Measurements from ENCODE around the gene RNU5B-1. TPM values are rescaled to one million over a fixed set of nuclear protein-coding genes. Genes with fewer than 3 reads are reported as not detected.

RNU5B-1 gene
- total and polyA plus RNA-seq, 2 of the 4 experiments (the other 2 are of a cell fraction), result not detected

DNA sequence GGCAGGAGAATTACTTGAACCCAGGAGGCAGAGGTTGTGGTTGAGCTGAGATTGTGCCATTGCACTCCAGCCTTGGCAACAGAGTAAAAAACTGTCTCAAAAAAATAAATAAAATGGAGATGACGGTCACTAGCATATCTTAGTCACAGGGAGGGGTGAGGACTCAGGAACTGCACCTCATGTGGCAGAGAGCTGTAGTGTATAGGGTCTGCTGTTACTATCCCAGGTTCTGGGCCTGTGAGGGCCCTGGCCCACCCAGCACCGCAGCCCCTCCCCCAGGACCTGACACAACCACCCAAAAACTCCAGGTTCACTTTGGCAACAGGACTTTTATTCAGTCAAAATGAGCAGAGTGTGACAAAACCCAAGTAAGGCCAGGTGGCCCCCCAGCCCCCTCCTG, 22.3 kb downstream of the RNU5B-1 start:
- intact Hi-C loops (cut with micrococcal nuclease), result no loop called here
- no peak for DNase-seq
- ChIA-PET POLR2A (ENCODE audit: unreplicated experiment) (no interaction called here), CTCF (no interaction called here)
- Histone ChIP-seq H4K91ac (ENCODE audit: insufficient read depth, low read depth, low read length) (no peak overlapping the region), H2BK5ac (ENCODE audit: low read depth, low read length, poor library complexity, severe bottlenecking) (no peak overlapping the region), H3K4me2 (ENCODE audit: low read depth, low read length) (no peak overlapping the region), H3K9me1 (ENCODE audit: insufficient read depth, low read length) (no peaks in the 10 kb centered on the region), H2AFZ (replicated peaks; ENCODE audit: low read length, poor library complexity) (no peak overlapping the region), H3K23ac (ENCODE audit: low read depth, low read length) (no peak overlapping the region), H2BK120ac (ENCODE audit: low read depth, low read length) (no peak overlapping the region), H2BK20ac (ENCODE audit: low read depth, low read length) (no peak overlapping the region), H3K4me1 (ENCODE audit: control insufficient read depth, insufficient read depth, low read length) (no peaks in the 10 kb centered on the region), H3K9me3 (ENCODE audit: control insufficient read depth, insufficient read depth, low read length) (no peaks in the 10 kb centered on the region), H2BK15ac (ENCODE audit: low read depth, low read length) (no peak overlapping the region), H3K36me3 (ENCODE audit: control insufficient read depth, insufficient read depth, low read length) (no peaks in the 10 kb centered on the region), H3K27ac (ENCODE audit: insufficient read depth, low read length) (no peak overlapping the region), H3K18ac (ENCODE audit: low read depth, low read length) (no peak overlapping the region), H3K56ac (ENCODE audit: extremely low read depth, insufficient read depth, low read length) (no peak overlapping the region), H4K5ac (ENCODE audit: low read depth, low read length) (no peak overlapping the region), H2AK5ac (ENCODE audit: low read depth, low read length) (no peak overlapping the region), H3K79me1 (ENCODE audit: low read depth in 1 of 2, low read length in 2 of 2) (no peaks in the 10 kb centered on the region), H4K20me1 (ENCODE audit: insufficient read depth, low read length) (no peaks in the 10 kb centered on the region), H3K9ac (ENCODE audit: low read depth, low read length) (no peak overlapping the region), H2AK9ac (replicated peaks; ENCODE audit: low read depth, low read length, poor library complexity) (no peak overlapping the region), H4K8ac (ENCODE audit: low read depth in 2 of 2, low read length in 2 of 2) (no peak overlapping the region), H3K4me3 (ENCODE audit: insufficient read depth, low read depth, low read length) (no peak overlapping the region), H3K27me3 (ENCODE audit: control insufficient read depth, insufficient read depth, low read length) (peaks cover 20% of the 10 kb centered on the region; the same call in 1 of the 2 replicates), H3K14ac (replicated peaks; ENCODE audit: low read depth, low read length) (no peak overlapping the region), H3K4ac (ENCODE audit: low read depth, low read length) (no peak overlapping the region)
- no CpG with 5 or more reads among the region's 2 CpGs for WGBS, 2 experiments (ENCODE audit: extremely low coverage in 2 of 2, insufficient read length in 1 of 2)
- dilution Hi-C loops (cut with HindIII; ENCODE audit: low sequenced_read_pairs, unreplicated experiment), result no loop called here
- no TSS peak for BruUV-seq (replicated peaks)
- no peak for ATAC-seq (ENCODE audit: low read depth)
- in situ Hi-C loops (cut with MboI; ENCODE audit: low sequenced_read_pairs), result no loop called here
- TF ChIP-seq RFX5 (IDR thresholded peaks at IDR 0.05; ENCODE audit: low read depth, low read length) (no peak), CHD1 (IDR thresholded peaks at IDR 0.05; ENCODE audit: low read depth, low read length) (no peak), CEBPB (IDR thresholded peaks at IDR 0.05; ENCODE audit: low read depth, low read length) (no peak), POLR2A (IDR thresholded peaks at IDR 0.05; ENCODE audit: low read depth, low read length) (no peak), FOS (IDR thresholded peaks at IDR 0.05; ENCODE audit: low read depth, low read length) (no peak), BHLHE40 (IDR thresholded peaks at IDR 0.05; ENCODE audit: low read depth, low read length) (no peak), MAFK (IDR thresholded peaks at IDR 0.05; ENCODE audit: low read depth, low read length) (no peak), RCOR1 (IDR thresholded peaks at IDR 0.05; ENCODE audit: insufficient replicate concordance, low read length) (no peak), MAZ (IDR thresholded peaks at IDR 0.05; ENCODE audit: borderline replicate concordance, low read depth, low read length) (no peak), SMC3 (IDR thresholded peaks at IDR 0.05; ENCODE audit: low read depth, low read length) (no peak)
- TF ChIP-seq, protein P1, sequence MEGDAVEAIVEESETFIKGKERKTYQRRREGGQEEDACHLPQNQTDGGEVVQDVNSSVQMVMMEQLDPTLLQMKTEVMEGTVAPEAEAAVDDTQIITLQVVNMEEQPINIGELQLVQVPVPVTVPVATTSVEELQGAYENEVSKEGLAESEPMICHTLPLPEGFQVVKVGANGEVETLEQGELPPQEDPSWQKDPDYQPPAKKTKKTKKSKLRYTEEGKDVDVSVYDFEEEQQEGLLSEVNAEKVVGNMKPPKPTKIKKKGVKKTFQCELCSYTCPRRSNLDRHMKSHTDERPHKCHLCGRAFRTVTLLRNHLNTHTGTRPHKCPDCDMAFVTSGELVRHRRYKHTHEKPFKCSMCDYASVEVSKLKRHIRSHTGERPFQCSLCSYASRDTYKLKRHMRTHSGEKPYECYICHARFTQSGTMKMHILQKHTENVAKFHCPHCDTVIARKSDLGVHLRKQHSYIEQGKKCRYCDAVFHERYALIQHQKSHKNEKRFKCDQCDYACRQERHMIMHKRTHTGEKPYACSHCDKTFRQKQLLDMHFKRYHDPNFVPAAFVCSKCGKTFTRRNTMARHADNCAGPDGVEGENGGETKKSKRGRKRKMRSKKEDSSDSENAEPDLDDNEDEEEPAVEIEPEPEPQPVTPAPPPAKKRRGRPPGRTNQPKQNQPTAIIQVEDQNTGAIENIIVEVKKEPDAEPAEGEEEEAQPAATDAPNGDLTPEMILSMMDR (conservative IDR thresholded peaks at IDR 0.05; ENCODE audit: low read depth, low read length), result no peak
- TF ChIP-seq, protein P2, sequence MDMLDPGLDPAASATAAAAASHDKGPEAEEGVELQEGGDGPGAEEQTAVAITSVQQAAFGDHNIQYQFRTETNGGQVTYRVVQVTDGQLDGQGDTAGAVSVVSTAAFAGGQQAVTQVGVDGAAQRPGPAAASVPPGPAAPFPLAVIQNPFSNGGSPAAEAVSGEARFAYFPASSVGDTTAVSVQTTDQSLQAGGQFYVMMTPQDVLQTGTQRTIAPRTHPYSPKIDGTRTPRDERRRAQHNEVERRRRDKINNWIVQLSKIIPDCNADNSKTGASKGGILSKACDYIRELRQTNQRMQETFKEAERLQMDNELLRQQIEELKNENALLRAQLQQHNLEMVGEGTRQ (IDR thresholded peaks at IDR 0.05; ENCODE audit: low read depth, low read length), result no peak
- TF ChIP-seq, protein P3, sequence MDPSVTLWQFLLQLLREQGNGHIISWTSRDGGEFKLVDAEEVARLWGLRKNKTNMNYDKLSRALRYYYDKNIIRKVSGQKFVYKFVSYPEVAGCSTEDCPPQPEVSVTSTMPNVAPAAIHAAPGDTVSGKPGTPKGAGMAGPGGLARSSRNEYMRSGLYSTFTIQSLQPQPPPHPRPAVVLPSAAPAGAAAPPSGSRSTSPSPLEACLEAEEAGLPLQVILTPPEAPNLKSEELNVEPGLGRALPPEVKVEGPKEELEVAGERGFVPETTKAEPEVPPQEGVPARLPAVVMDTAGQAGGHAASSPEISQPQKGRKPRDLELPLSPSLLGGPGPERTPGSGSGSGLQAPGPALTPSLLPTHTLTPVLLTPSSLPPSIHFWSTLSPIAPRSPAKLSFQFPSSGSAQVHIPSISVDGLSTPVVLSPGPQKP (IDR thresholded peaks at IDR 0.05; ENCODE audit: borderline replicate concordance, low read depth, low read length), result no peak
